Measurements from ENCODE around the gene REN. TPM values are rescaled to one million over a fixed set of nuclear protein-coding genes. Genes with fewer than 3 reads are reported as not detected.

REN gene
- total RNA-seq, 2 donors from 2014 or later, result not detected

GRCh38 chr1:204146309-204146708 is 19.8 kb downstream of the REN start:
- ATAC-seq (ENCODE audit: insufficient number of reproducible peaks, low FRiP score, low read depth) (no peak), DNase-seq (ENCODE audit: low spot score) (no peak)
- Histone ChIP-seq H3K4me1 (ENCODE audit: control insufficient read depth in 1 of 2, low read depth in 2 of 2) (peaks cover 0 to 22% of the 10 kb centered on the region in 2 donors), H3K4me3 (no peak overlapping the region), H3K27ac (no peak overlapping the region), H3K27me3 (replicated peaks; ENCODE audit: insufficient read depth) (no peaks in the 10 kb centered on the region), H3K9me3 (no peaks in the 10 kb centered on the region), H3K36me3 (peaks cover 25% of the 10 kb centered on the region)
- no peak for TF ChIP-seq CTCF (IDR thresholded peaks at IDR 0.05)

GRCh38 chr1:204145033-204145504 is 21.1 kb downstream of the REN start:
- Histone ChIP-seq H3K36me3 (peaks cover 25% of the 10 kb centered on the region), H3K9me3 (no peaks in the 10 kb centered on the region), H3K27ac (no peak overlapping the region), H3K4me1 (ENCODE audit: control insufficient read depth in 1 of 2, low read depth in 2 of 2) (peaks cover 0 to 9% of the 10 kb centered on the region in 2 donors), H3K27me3 (replicated peaks; ENCODE audit: insufficient read depth) (no peaks in the 10 kb centered on the region), H3K4me3 (no peak overlapping the region)
- no peak for DNase-seq (ENCODE audit: low spot score)
- no peak for TF ChIP-seq CTCF (IDR thresholded peaks at IDR 0.05)
- no peak for ATAC-seq (ENCODE audit: insufficient number of reproducible peaks, low FRiP score, low read depth)

GRCh38 chr1:204143276-204144041 is 22.7 kb downstream of the REN start:
- DNase-seq (ENCODE audit: low spot score), result no peak
- TF ChIP-seq CTCF (IDR thresholded peaks at IDR 0.05), result no peak
- Histone ChIP-seq H3K4me1 (ENCODE audit: control insufficient read depth in 1 of 2, low read depth in 2 of 2) (no peaks in the 10 kb centered on the region), H3K27me3 (replicated peaks; ENCODE audit: insufficient read depth) (no peaks in the 10 kb centered on the region), H3K27ac (no peak overlapping the region), H3K4me3 (no peak overlapping the region), H3K36me3 (peaks cover 27% of the 10 kb centered on the region), H3K9me3 (no peaks in the 10 kb centered on the region)
- no peak for ATAC-seq (ENCODE audit: insufficient number of reproducible peaks, low FRiP score, low read depth)

- H3K27ac ChIP-seq, result no peak overlapping the region
- DNase-seq (ENCODE audit: low spot score) (no peak), ATAC-seq (ENCODE audit: insufficient number of reproducible peaks, low FRiP score, low read depth) (no peak)
- no peak for TF ChIP-seq CTCF (IDR thresholded peaks at IDR 0.05)
- H3K36me3 ChIP-seq, result peaks cover 31% of the 10 kb centered on the region
- no peaks in the 10 kb centered on the region for H3K27me3 ChIP-seq (replicated peaks; ENCODE audit: insufficient read depth)
- H3K4me1 ChIP-seq (ENCODE audit: control insufficient read depth in 1 of 2, low read depth in 2 of 2), result no peaks in the 10 kb centered on the region
- no peaks in the 10 kb centered on the region for H3K9me3 ChIP-seq
- H3K4me3 ChIP-seq, result no peak overlapping the region
These were observed 23.8 kb downstream of the REN start for GRCh38 chr1:204142032-204142974.

- TF ChIP-seq CTCF (IDR thresholded peaks at IDR 0.05), result no peak
- no peak overlapping the region for H3K4me3 ChIP-seq
- DNase-seq (ENCODE audit: low spot score) (no peak), ATAC-seq (ENCODE audit: insufficient number of reproducible peaks, low FRiP score, low read depth) (no peak)
- H3K27me3 ChIP-seq (replicated peaks; ENCODE audit: insufficient read depth), result no peaks in the 10 kb centered on the region
- H3K4me1 ChIP-seq (ENCODE audit: control insufficient read depth in 1 of 2, low read depth in 2 of 2), result no peaks in the 10 kb centered on the region
- peaks cover 24% of the 10 kb centered on the region for H3K36me3 ChIP-seq
- no peaks in the 10 kb centered on the region for H3K9me3 ChIP-seq
- H3K27ac ChIP-seq, result no peak overlapping the region
These were observed 25.0 kb downstream of the REN start for GRCh38 chr1:204141131-204141530.
